IPS-18a (cell line): ENCODE data around the gene GNRH2.

Source experiments
- H3K27ac ChIP-seq: one replicate; pipeline ENCODE4 v1.5.1; 2013; ENCODE audit warnings: low read length
- H3K27me3 ChIP-seq: one replicate; pipeline ENCODE4 v1.6.1; 2013; ENCODE audit warnings: mild to moderate bottlenecking, low read length; ENCODE audit not compliant: control insufficient read depth, insufficient read depth
- H3K36me3 ChIP-seq: one replicate; pipeline ENCODE4 v1.6.1; 2013; ENCODE audit warnings: low read depth, low read length; ENCODE audit not compliant: control insufficient read depth
- H3K4me1 ChIP-seq: one replicate; pipeline ENCODE4 v1.6.1; 2013; ENCODE audit warnings: low read depth, low read length; ENCODE audit not compliant: control insufficient read depth
- H3K4me3 ChIP-seq: one replicate; pipeline ENCODE4 v1.5.1; 2013; ENCODE audit warnings: low read length
- H3K9ac ChIP-seq: one replicate; pipeline ENCODE4 v1.6.1; 2013; ENCODE audit warnings: mild to moderate bottlenecking, low read length, moderate library complexity
- H3K9me3 ChIP-seq: one replicate; pipeline ENCODE4 v1.6.1; 2013; ENCODE audit warnings: low read depth, low read length; ENCODE audit not compliant: control insufficient read depth

Gene GNRH2

GRCh38 chr20:3094848-3095629 is 51.6 kb downstream of the GNRH2 start:
- no peak overlapping the region for H3K9ac ChIP-seq
- H3K4me1 ChIP-seq, result no peaks in the 10 kb centered on the region
- no peaks in the 10 kb centered on the region for H3K9me3 ChIP-seq

More at GRCh38 chr20:3094848-3095629, 51.6 kb downstream of the GNRH2 start:
- no peaks in the 10 kb centered on the region for H3K27me3 ChIP-seq
- H3K4me3 ChIP-seq, result no peak overlapping the region
- H3K36me3 ChIP-seq, result no peaks in the 10 kb centered on the region
- no peak overlapping the region for H3K27ac ChIP-seq
